H9 (cell line): ENCODE results near the gene ANKMY1. TPM values are rescaled to one million over a fixed set of nuclear protein-coding genes. Genes with fewer than 3 reads are reported as not detected.

Experiments used
- DNase-seq: peaks from one replicate; pipeline ENCODE4 v3.0.0-alpha.2; 2017
- H2AFZ ChIP-seq: one replicate; pipeline ENCODE4 v1.6.1; 2013; ENCODE audit warnings: mild to moderate bottlenecking, low read length, control low read depth, moderate library complexity
- H2AK5ac ChIP-seq: 2 replicates; pipeline ENCODE4 v1.6.1; 2013; ENCODE audit warnings: low read length, control low read depth, mixed read lengths; ENCODE audit not compliant: insufficient read length
- H2BK120ac ChIP-seq: one replicate; pipeline ENCODE4 v1.6.1; 2013; ENCODE audit warnings: low read depth, mild to moderate bottlenecking, low read length, control low read depth, inconsistent platforms; ENCODE audit not compliant: poor library complexity, severe bottlenecking
- H2BK12ac ChIP-seq: 2 replicates; pipeline ENCODE4 v1.6.1; 2013; ENCODE audit warnings: low read length, control low read depth, mixed read lengths, low read depth; ENCODE audit not compliant: insufficient read length
- H2BK15ac ChIP-seq: 2 replicates; pipeline ENCODE4 v1.6.1; 2013; ENCODE audit warnings: low read depth, low read length, control low read depth
- H2BK20ac ChIP-seq: one replicate; pipeline ENCODE4 v1.6.1; 2013; ENCODE audit warnings: low read depth, mild to moderate bottlenecking, low read length, control low read depth, inconsistent platforms; ENCODE audit not compliant: poor library complexity, severe bottlenecking
- H2BK5ac ChIP-seq: 2 replicates; pipeline ENCODE4 v1.6.1; 2013; ENCODE audit warnings: low read length, control low read depth, mixed read lengths; ENCODE audit not compliant: insufficient read length
- H3K14ac ChIP-seq: 2 replicates; pipeline ENCODE4 v1.6.1; 2013; ENCODE audit warnings: low read length, control low read depth; ENCODE audit not compliant: insufficient read depth
- H3K18ac ChIP-seq: 2 replicates; pipeline ENCODE4 v1.6.1; 2013; ENCODE audit warnings: low read depth, mild to moderate bottlenecking, mixed read lengths, low read length, control low read depth; ENCODE audit not compliant: insufficient read length
- H3K23ac ChIP-seq: 2 replicates; pipeline ENCODE4 v1.6.1; 2013; ENCODE audit warnings: low read length, control low read depth, mixed read lengths, low read depth; ENCODE audit not compliant: insufficient read length
- H3K23me2 ChIP-seq: 2 replicates; pipeline ENCODE4 v1.6.1; 2013; ENCODE audit warnings: low read depth, mild to moderate bottlenecking, mixed read lengths, low read length, control low read depth; ENCODE audit not compliant: insufficient read length, poor library complexity, severe bottlenecking
- H3K27ac ChIP-seq: 2 replicates; pipeline ENCODE4 v1.5.1; 2013; ENCODE audit warnings: low read length, control low read depth, mixed read lengths, low read depth; ENCODE audit not compliant: insufficient read length
- H3K27me3 ChIP-seq: 2 replicates; pipeline ENCODE4 v1.6.1; 2013; ENCODE audit warnings: low read length, control low read depth, inconsistent platforms; ENCODE audit not compliant: insufficient read depth
- H3K4ac ChIP-seq: 2 replicates; pipeline ENCODE4 v1.6.1; 2013; ENCODE audit warnings: low read depth, mild to moderate bottlenecking, control low read depth, inconsistent platforms, low read length, moderate library complexity
- H3K4me1 ChIP-seq: 2 replicates; pipeline ENCODE4 v1.6.1; 2013; ENCODE audit warnings: low read length, control low read depth, inconsistent platforms; ENCODE audit not compliant: insufficient read depth
- H3K4me2 ChIP-seq: 2 replicates; pipeline ENCODE4 v1.6.1; 2013; ENCODE audit warnings: low read length, control low read depth, mixed read lengths; ENCODE audit not compliant: insufficient read length, insufficient read depth
- H3K56ac ChIP-seq: 2 replicates; pipeline ENCODE4 v1.6.1; 2013; ENCODE audit warnings: low read depth, mild to moderate bottlenecking, mixed read lengths, low read length, control low read depth; ENCODE audit not compliant: insufficient read length
- H3K79me1 ChIP-seq: 2 replicates; pipeline ENCODE4 v1.6.1; 2013; ENCODE audit warnings: low read depth, mild to moderate bottlenecking, moderate library complexity, low read length, control low read depth, inconsistent platforms; ENCODE audit not compliant: insufficient read depth, poor library complexity, severe bottlenecking
- H3K79me2 ChIP-seq: 2 replicates; pipeline ENCODE4 v1.6.1; 2013; ENCODE audit warnings: low read length, control low read depth, inconsistent platforms; ENCODE audit not compliant: insufficient read depth
- H3K9ac ChIP-seq: 2 replicates; pipeline ENCODE4 v1.6.1; 2013; ENCODE audit warnings: low read length, control low read depth, mixed read lengths; ENCODE audit not compliant: insufficient read length; ENCODE audit errors: extremely low read depth
- H3K9me3 ChIP-seq: one replicate; pipeline ENCODE4 v1.6.1; 2013; ENCODE audit warnings: low read depth, low read length, inconsistent platforms; ENCODE audit not compliant: control insufficient read depth
- H3T11ph ChIP-seq: one replicate; pipeline ENCODE4 v1.6.1; 2013; ENCODE audit warnings: mild to moderate bottlenecking, low read length, control low read depth, inconsistent platforms
- H4K20me1 ChIP-seq: one replicate; pipeline ENCODE4 v1.6.1; 2013; ENCODE audit not compliant: control insufficient read depth, insufficient read length, insufficient read depth
- H4K5ac ChIP-seq: 2 replicates; pipeline ENCODE4 v1.6.1; 2013; ENCODE audit warnings: low read depth, mild to moderate bottlenecking, mixed read lengths, low read length, control low read depth; ENCODE audit not compliant: insufficient read length
- H4K8ac ChIP-seq: replicated peaks from 2 replicates; pipeline ENCODE4 v1.6.1; 2013; ENCODE audit warnings: low read length, control low read depth, mixed read lengths, low read depth; ENCODE audit not compliant: insufficient read length
- H4K91ac ChIP-seq: 2 replicates; pipeline ENCODE4 v1.6.1; 2013; ENCODE audit warnings: low read depth, mild to moderate bottlenecking, moderate library complexity, mixed read lengths, low read length, control low read depth; ENCODE audit not compliant: insufficient read length
- H3K27ac Mint-ChIP-seq, 3 experiments: 2 replicates in 2 of 3; 3 replicates in 1 of 3; pipeline ENCODE4 v1.8.0; 2020 to 2021; ENCODE audit warnings: mixed read lengths in 3 of 3, mild to moderate bottlenecking in 1 of 3, moderate library complexity in 1 of 3
- H3K27me3 Mint-ChIP-seq: 2 replicates; pipeline ENCODE4 v1.8.0; 2021; ENCODE audit warnings: low read depth, mild to moderate bottlenecking, moderate library complexity, mixed read lengths
- H3K36me3 Mint-ChIP-seq, 3 experiments: 2 replicates in 2 of 3; 3 replicates in 1 of 3; pipeline ENCODE4 v1.8.0; 2020 to 2021; ENCODE audit warnings: low read depth in 3 of 3, mixed read lengths in 3 of 3; ENCODE audit not compliant: insufficient read depth in 1 of 3
- H3K4me1 Mint-ChIP-seq, 2 experiments: 2 replicates each; pipeline ENCODE4 v1.8.0; 2020; ENCODE audit warnings: mixed read lengths in 2 of 2
- H3K4me3 Mint-ChIP-seq, 2 experiments: 2 replicates in 1 of 2; 3 replicates in 1 of 2; pipeline ENCODE4 v1.8.0; 2020 to 2021; ENCODE audit warnings: mild to moderate bottlenecking in 2 of 2, mixed read lengths in 2 of 2, moderate library complexity in 1 of 2
- H3K9me3 Mint-ChIP-seq, 2 experiments: 2 replicates in 1 of 2; 3 replicates in 1 of 2; pipeline ENCODE4 v1.8.0; 2020; ENCODE audit warnings: mild to moderate bottlenecking in 2 of 2, mixed read lengths in 2 of 2, moderate library complexity in 1 of 2
- WGBS: extraction: QIAGEN DNeasy Blood & Tissue Kit; methylation state at CpG from one replicate; pipeline ENCODE4 v1.1.7; 2013; ENCODE audit warnings: missing lambda C conversion rate, low lambda C conversion rate, mixed read lengths; ENCODE audit not compliant: insufficient read length; ENCODE audit errors: extremely low coverage; 5-methylcytosine and 5-hydroxymethylcytosine counted together
- total RNA-seq: library from RNA; stranded (reverse); gene quantifications from 2 replicates; pipeline ENCODE4 v1.2.1, GENCODE V29; 2021
- TF ChIP-seq, protein P1 (sequence below): fragments of 200-600 bp; sonication (generic); conservative IDR thresholded peaks from 3 replicates; pipeline ENCODE4 v1.8.0; 2021; ENCODE audit warnings: antibody characterized with exemption, mild to moderate bottlenecking

Gene ANKMY1
- total RNA-seq, 1 experiment from 2014 or later, result 13.7 TPM

DNA sequence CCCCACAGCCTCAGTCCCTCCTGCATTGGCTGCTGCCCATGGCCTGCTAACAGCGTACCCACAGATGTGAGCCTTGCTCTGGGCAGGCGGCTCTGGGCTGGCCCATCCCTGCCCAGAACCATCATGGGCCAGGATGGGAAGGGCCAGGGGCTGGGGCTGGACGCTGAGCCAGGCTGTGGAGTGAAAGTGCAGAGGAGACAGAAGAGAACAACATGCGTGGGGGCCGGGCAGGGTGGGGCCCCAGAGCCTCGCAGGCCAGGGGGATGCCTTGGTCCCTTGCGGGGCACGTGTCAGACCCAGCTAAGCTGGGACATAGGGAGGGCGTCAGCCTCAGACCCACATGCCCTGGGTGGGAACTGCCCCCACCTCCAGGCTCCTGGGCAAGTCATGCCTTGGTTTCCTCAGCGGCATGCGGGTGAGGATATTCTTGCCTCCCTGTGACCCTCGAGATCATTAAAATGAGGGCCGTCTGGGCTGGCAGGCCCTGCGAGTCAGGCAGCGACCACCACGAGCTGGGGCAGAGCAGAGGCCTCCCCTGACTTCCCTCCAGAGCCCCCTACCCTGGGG is 95.0 kb downstream of the ANKMY1 start:
- H2BK15ac ChIP-seq, result no peak overlapping the region
- H3K79me1 ChIP-seq, result no peaks in the 10 kb centered on the region
- no peak overlapping the region for H2BK120ac ChIP-seq
- H2AK5ac ChIP-seq, result no peak overlapping the region
- Mint-ChIP-seq H3K9me3 (no peaks in the 10 kb centered on the region), H3K27me3 (no peaks in the 10 kb centered on the region), H3K36me3 (peaks cover 0 to 18% (median 16%) of the 10 kb centered on the region in 3 experiments; a peak in 6 of 7 replicates), H3K4me1 (peaks cover 5 to 10% of the 10 kb centered on the region in 2 experiments), H3K4me3 (no peak overlapping the region), H3K27ac (no peak overlapping the region)
- no peaks in the 10 kb centered on the region for H3K9me3 ChIP-seq
- no peak overlapping the region for H3K18ac ChIP-seq
- H2BK12ac ChIP-seq, result no peak overlapping the region
- no peak overlapping the region for H3K23ac ChIP-seq
- no peak overlapping the region for H2BK20ac ChIP-seq
- no peak overlapping the region for H3K9ac ChIP-seq
- no peak overlapping the region for H4K5ac ChIP-seq
- no peak overlapping the region for H3K4me2 ChIP-seq
- no peak overlapping the region for H2AFZ ChIP-seq
- no peaks in the 10 kb centered on the region for H3K79me2 ChIP-seq
- no peaks in the 10 kb centered on the region for H4K20me1 ChIP-seq
- H4K8ac ChIP-seq, result no peak overlapping the region
- no peak overlapping the region for H3K56ac ChIP-seq
- H3T11ph ChIP-seq, result no peak overlapping the region
- no peak overlapping the region for H4K91ac ChIP-seq
- H3K27ac ChIP-seq, result no peak overlapping the region
- no CpG with 5 or more reads among the region's 16 CpGs for WGBS
- H3K23me2 ChIP-seq, result no peaks in the 10 kb centered on the region
- H3K4me1 ChIP-seq, result no peaks in the 10 kb centered on the region
- TF ChIP-seq, protein P1, sequence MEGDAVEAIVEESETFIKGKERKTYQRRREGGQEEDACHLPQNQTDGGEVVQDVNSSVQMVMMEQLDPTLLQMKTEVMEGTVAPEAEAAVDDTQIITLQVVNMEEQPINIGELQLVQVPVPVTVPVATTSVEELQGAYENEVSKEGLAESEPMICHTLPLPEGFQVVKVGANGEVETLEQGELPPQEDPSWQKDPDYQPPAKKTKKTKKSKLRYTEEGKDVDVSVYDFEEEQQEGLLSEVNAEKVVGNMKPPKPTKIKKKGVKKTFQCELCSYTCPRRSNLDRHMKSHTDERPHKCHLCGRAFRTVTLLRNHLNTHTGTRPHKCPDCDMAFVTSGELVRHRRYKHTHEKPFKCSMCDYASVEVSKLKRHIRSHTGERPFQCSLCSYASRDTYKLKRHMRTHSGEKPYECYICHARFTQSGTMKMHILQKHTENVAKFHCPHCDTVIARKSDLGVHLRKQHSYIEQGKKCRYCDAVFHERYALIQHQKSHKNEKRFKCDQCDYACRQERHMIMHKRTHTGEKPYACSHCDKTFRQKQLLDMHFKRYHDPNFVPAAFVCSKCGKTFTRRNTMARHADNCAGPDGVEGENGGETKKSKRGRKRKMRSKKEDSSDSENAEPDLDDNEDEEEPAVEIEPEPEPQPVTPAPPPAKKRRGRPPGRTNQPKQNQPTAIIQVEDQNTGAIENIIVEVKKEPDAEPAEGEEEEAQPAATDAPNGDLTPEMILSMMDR, result no peak
- no peak for DNase-seq
- no peak overlapping the region for H3K14ac ChIP-seq
- no peak overlapping the region for H2BK5ac ChIP-seq
- no peaks in the 10 kb centered on the region for H3K27me3 ChIP-seq
- H3K4ac ChIP-seq, result no peak overlapping the region
